Measurements from ENCODE around the gene PDE11A. TPM values are rescaled to one million over a fixed set of nuclear protein-coding genes. Genes with fewer than 3 reads are reported as not detected.

The PDE11A gene
- total and polyA plus RNA-seq, 2 of the 8 experiments (the other 6 are each of a cell fraction or from before 2014, with no cell fraction given): 0.19 to 0.23 TPM

DNA sequence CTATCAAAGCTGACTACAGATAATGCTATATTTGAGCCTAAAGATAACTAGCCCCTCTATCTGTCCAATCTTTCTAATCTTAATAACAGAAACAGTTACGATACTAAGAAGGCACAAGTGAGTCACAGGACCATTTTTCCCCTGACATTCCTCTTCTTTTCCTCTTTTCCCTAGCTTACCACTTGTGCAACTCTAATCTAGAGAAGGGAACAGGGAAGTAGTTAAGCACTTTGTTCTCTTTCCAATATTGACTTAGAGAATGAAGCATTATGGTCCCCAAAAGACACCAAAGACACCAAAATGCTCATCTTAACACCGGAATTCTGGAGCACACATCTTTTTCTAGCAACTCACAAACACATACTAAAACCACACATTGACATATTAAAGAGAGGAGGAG, 1.8 kb downstream of the PDE11A start:
- no peak overlapping the region for H3K27ac ChIP-seq (ENCODE audit: low read depth, low read length)
- H3K14ac ChIP-seq (ENCODE audit: insufficient read length): no peak overlapping the region
- H3K4me2 ChIP-seq (ENCODE audit: insufficient read depth in 1 of 2, low read depth in 2 of 2, low read length in 2 of 2): no peak overlapping the region
- no peak overlapping the region for H2BK12ac ChIP-seq (ENCODE audit: low read depth, low read length)
- TF ChIP-seq MAFK (IDR thresholded peaks at IDR 0.05; ENCODE audit: low read depth, low read length) (no peak), EP300 (IDR thresholded peaks at IDR 0.05; ENCODE audit: borderline replicate concordance in 1 of 2, low read depth in 2 of 2, low read length in 2 of 2) (no peak), EZH2 (IDR thresholded peaks at IDR 0.05; ENCODE audit: low read depth, low read length, severe bottlenecking) (no peak)
- ChIA-PET POLR2A (ENCODE audit: partially characterized antibody) (no interaction called here), CTCF (ENCODE audit: partially characterized antibody) (interaction anchor here (0.8 to 2.0 kb wide), 6 partner anchors 12 to 308 kb away, joined by 3 to 16 read pairs (median 5); no protein-coding TSS in a partner anchor)
- WGBS, 2 experiments (ENCODE audit: extremely low coverage in 1 of 2, insufficient coverage in 1 of 2, insufficient read length in 1 of 2, insufficient replicate concordance in 2 of 2, low coverage in 1 of 2, low lambda C conversion rate in 2 of 2, missing lambda C conversion rate in 1 of 2): 87% methylated on average over 2 of the region's 2 CpGs; no CpG with 5 or more reads in 1 of the 2 experiments
- no peak overlapping the region for H2AK5ac ChIP-seq (ENCODE audit: low read depth, low read length)
- H3K56ac ChIP-seq (replicated peaks; ENCODE audit: insufficient read length, low read depth, low read length): no peak overlapping the region
- no peaks in the 10 kb centered on the region for H3K36me3 ChIP-seq (ENCODE audit: control insufficient read depth in 2 of 4, insufficient read depth in 4 of 4, low read length in 3 of 4)
- no peak overlapping the region for H4K91ac ChIP-seq (replicated peaks; ENCODE audit: insufficient read length, low read length)
- H4K5ac ChIP-seq (ENCODE audit: insufficient read length, low read depth, low read length): no peak overlapping the region
- H3K79me1 ChIP-seq (ENCODE audit: low read depth, low read length): no peaks in the 10 kb centered on the region
- peaks cover 0 to 7% (median 1%) of the 10 kb centered on the region in 4 experiments; a peak in 2 of 7 replicates for H3K4me1 ChIP-seq (replicated peaks in 1 of 4; ENCODE audit: control insufficient read depth in 3 of 4, insufficient read depth in 4 of 4, low read length in 3 of 4)
- DNase-seq (ENCODE audit: low read depth in 1 of 2, low spot score in 2 of 2) (no peak), FAIRE-seq (no peak)
- H3K27me3 ChIP-seq (replicated peaks in 1 of 4; ENCODE audit: control insufficient read depth in 3 of 4, extremely low read depth in 1 of 4, insufficient read depth in 3 of 4, low read length in 3 of 4): peaks cover 0 to 13% (median 11%) of the 10 kb centered on the region in 4 experiments; a peak in 4 of 7 replicates
- H3K18ac ChIP-seq (ENCODE audit: extremely low read depth, low read length): no peak overlapping the region
- no peaks in the 10 kb centered on the region for H4K20me1 ChIP-seq (replicated peaks in 1 of 2; ENCODE audit: control insufficient read depth in 1 of 2, insufficient read depth in 2 of 2, low read length in 2 of 2)
- H3K79me2 ChIP-seq (ENCODE audit: control insufficient read depth in 1 of 2, insufficient read depth in 2 of 2, low read length in 2 of 2): no peaks in the 10 kb centered on the region
- H3K4ac ChIP-seq (replicated peaks; ENCODE audit: insufficient read length, low read depth, low read length): no peak overlapping the region
- no peak overlapping the region for H2BK120ac ChIP-seq (replicated peaks; ENCODE audit: low read depth, low read length)
- H2AFZ ChIP-seq (ENCODE audit: low read length): no peak overlapping the region
- H3K23ac ChIP-seq (ENCODE audit: insufficient read length): no peak overlapping the region
- H4K8ac ChIP-seq (ENCODE audit: extremely low read depth, insufficient read depth, low read length): no peak overlapping the region
- H3K4me3 ChIP-seq (ENCODE audit: extremely low read depth in 1 of 4, insufficient read depth in 2 of 4, low read depth in 3 of 4, low read length in 4 of 4): no peak overlapping the region
- no peak overlapping the region for H2BK20ac ChIP-seq (ENCODE audit: low read length)
- no peaks in the 10 kb centered on the region for H3K9me3 ChIP-seq (ENCODE audit: insufficient read depth in 2 of 2, low read depth in 1 of 2, low read length in 1 of 2)
- peaks cover 9% of the 10 kb centered on the region for H3K23me2 ChIP-seq (ENCODE audit: low read depth, low read length)
- H2BK15ac ChIP-seq (ENCODE audit: low read length): no peak overlapping the region
- H2BK5ac ChIP-seq (ENCODE audit: low read depth, low read length): no peak overlapping the region
- H3K9ac ChIP-seq (replicated peaks in 1 of 4; ENCODE audit: extremely low read depth in 1 of 4, low read depth in 3 of 4, low read length in 3 of 4): no peak overlapping the region

Measured in H1 (cell line).